GM21528 (cell line): Measurements from ENCODE around the gene PAX5.
A peak's percentile ranks its signal among the peaks of the same experiment; 100 is the strongest.

Experiments
- ATAC-seq: cut with Tn5 transposase; IDR thresholded peaks from one replicate; pipeline ENCODE4 v1.9.1; 2021; ENCODE audit warnings: mild to moderate bottlenecking, moderate library complexity; ENCODE audit not compliant: unreplicated experiment, low FRiP score

The PAX5 gene

DNA sequence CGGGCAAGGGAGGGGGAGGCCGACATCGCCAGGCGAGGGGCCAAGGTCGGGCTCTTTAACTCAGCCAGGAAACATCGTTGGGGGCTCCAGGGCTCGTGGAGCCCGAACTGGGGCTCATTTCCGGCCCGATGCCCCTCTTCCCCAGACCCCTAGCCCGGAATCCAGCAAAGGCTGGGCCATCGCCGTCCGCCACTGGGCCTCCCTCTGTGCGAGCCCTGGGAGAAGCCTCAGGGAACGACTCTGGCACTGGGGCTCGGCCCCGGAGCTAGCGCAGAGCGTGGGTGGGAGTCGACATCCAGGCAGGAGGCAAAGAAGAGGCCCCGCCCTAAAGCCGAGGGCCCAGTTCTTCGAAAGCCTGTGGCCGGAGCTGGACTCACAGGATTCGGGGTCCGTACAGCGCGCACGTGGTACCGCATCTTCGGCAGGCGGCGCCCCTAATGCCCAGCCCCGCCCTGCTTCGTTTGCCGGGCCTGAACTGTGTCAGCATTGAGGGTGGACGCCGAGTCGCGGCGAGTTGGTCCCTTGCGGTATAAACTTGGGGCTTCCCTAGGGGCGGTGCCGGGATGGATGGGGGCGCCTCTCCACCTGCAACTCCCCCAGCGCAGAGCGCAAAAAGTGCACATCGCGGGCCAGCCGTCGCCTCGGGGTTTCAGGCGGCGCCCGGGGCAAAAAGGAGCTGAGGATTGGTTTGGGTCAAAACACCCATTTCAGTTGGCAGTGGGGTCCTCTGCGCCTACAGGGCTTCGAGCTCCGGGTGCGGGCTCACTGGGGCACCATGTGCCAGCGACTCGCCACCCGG is 3.6 kb upstream of the PAX5 start:
- no peak for ATAC-seq

DNA sequence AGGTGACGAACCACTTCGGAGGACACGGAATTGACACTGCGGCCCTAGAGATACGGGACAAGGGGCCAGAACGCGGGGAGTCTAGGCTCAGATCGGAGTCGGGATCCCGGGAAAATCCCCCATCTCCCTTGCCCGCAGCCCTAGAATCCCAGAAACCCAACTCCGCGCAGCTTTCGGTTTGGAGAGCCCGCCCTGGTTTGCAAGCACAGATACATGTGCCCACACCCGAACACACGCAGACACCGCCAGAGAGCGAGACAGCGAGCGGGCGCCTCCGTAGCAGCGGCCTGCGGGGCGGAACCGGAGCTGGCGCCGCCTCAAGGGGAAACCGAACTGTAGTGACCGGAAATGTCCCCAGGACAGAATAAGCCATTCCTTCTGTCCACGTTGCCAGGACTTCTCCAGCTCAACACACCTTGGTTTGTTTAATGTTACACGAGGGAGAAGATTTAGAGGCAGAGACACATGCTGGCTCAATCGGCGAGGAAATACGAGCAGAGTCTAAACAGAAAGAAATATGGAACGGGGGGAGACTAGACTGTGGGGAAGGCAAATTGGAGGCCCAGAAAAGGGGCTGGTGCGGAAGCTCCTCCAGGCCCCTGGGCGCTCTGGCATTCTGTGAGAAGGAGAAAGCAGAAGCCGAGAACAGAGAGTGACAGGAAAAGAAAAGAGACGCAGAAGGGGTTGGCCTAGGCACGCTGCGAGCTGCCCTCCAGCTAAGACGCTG is 2.9 kb upstream of the PAX5 start:
- no peak for ATAC-seq

- no peak for ATAC-seq
Measured at GRCh38 chr9:37036371-37036775, 2.3 kb upstream of the PAX5 start.

GRCh38 chr9:37035648-37036370 is 1.7 kb upstream of the PAX5 start:
- no peak for ATAC-seq

- ATAC-seq: no peak
Measured at GRCh38 chr9:37034938-37035647, 1.0 kb upstream of the PAX5 start.

- ATAC-seq: no peak
Measured at GRCh38 chr9:37034305-37034937, 353 bp upstream of the PAX5 start.

DNA sequence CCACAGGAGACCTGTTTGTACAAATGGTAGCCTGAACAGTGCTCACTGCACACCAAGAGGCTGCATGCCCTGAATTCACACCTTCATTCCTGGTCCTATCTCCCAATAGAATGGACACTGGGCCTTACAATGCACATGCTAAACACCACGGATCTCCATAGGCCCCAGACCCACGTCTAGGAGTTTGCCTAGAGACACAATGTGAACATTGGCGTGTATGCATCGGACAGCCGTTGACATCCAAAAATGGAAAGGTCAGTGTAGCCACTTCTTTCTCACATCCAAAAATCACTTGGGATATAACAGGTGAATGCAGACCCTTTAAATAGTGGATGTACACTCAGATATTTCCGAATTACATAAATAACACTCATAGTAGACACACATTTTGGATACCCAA is 927 bp downstream of the PAX5 start:
- ATAC-seq: no peak

DNA sequence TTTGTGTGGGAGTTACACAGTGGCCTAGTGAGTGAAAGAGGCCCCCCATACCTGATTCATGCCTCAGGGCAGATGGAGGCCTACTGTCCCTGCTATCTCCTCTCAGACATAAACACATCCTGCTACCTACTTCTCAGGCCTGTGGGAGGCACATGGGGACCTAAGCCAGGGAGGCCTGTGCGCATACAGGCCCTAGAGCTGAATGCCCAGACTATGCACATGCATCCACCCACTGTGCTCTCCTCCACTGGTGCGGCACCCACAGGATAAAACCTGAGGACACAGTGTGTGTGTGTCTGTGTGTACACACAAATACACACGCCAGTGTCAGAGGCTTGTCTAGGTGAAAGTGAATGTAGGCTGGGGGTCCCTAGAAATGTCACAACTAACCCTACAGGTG is 1.4 kb downstream of the PAX5 start:
- ATAC-seq: no peak

- no peak for ATAC-seq
Measured at GRCh38 chr9:37031902-37032301, 2.2 kb downstream of the PAX5 start.

DNA sequence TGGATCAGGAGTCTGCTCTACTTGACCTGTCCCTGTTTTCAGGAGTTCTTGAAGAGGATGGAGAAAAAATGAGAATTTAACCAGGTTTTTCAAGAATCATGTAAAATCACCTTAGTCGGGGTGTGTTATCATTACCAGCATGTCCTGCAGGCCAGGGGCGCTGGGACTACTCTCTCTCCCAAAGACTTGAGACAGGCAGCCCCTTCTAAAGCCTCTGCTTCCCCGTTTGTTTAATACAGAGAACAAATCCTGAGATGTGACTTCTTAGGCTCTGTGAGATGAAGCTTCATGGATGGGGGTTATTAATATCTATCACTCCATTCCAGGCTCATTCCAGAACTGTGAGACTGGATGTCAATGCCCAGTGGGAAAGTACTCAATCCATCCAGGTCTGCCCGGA is 3.0 kb downstream of the PAX5 start:
- ATAC-seq: no peak

- ATAC-seq: no peak
Measured at GRCh38 chr9:37030611-37030939, 3.5 kb downstream of the PAX5 start.

DNA sequence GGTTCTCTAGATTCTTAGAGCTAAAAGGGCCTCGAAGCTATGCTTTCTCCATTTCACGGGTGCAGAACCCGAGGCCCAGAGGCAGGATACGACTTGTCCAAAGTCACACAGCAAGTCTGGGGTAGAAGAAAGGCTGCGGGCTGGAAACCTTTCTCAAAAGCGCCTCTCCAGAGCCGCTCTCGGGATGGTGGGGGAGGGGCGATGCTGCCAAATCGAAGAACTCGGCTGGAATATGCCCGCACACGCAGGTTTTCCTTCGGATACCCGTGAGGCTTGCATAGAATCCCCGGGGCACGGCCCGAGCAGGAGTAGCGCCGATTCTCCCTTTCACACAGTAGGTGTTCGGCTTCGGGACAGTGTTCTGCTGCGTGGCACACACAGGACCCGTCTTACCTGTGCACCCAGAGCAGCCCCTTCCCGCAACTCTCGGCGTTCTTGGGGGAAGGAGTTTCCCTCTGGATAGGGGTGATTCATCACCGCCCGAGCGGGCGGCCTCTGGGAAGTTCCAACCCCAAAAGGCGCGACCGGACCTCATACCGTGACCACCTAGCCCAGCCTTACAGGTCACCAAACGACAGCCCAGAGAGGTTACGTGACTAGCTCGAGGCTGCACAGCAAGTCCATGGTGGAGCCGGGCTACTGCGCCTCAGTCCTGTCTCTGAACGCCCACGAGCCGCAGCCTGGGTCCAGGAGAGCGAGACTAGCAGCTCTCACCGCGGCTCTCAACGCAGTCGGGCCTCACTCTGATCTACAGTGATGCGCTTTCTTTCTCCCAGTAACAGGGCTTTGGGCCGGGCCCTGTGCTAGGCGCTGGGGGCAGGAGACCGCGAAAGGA is 4.1 kb downstream of the PAX5 start:
- no peak for ATAC-seq

- no peak for ATAC-seq
Measured at GRCh38 chr9:37029304-37029775, 4.7 kb downstream of the PAX5 start.

- no peak for ATAC-seq
Measured at GRCh38 chr9:37028420-37029031, 5.5 kb downstream of the PAX5 start.

DNA sequence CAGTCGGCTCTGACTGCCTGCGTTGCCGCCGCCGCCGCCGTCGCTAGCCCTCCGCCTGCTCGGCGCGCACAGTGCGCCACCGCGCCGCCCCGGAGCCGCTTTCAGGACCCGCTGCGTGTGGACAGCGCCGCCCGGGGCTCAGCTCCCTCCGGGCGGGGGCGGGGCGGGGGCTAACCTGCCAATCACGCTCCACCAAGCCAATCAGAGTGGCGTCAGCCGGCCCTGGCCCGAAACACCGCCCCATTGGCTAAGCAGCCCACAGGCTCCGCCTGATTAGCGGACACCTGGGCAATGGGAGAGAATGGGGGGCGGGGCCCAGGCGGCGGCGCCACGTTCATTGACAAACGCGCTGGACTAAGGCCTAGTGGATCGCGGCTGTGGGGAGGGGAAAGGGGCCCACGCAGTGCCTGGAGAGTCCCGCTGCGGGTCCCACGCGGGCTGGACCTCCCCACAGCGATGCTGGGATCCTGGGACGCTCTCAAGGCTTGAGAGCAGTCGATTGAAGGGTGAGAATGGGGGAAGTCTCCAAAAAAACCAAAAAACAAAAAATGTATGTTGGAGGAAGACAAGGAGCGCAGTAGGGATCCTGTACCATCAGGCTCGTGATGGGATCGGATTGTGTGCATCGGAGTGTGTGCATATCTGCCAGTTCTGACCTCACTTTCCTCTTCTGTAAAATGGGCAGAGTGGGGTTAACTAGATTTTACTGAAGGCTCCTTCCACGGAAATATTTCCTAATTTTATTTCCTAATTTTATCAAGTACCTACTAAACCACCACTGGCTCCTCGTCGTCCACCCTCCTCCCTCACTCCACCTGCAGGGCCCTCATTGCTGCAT is 6.3 kb downstream of the PAX5 start:
- ATAC-seq: peak; percentile 67

GRCh38 chr9:37026931-37027581 is 7.0 kb downstream of the PAX5 start:
- ATAC-seq: no peak

- no peak for ATAC-seq
Measured at GRCh38 chr9:37026113-37026930, 7.7 kb downstream of the PAX5 start.
